Aorta (tissue), 5 donors: Measurements from ENCODE around the gene OR1L8. TPM values are rescaled to one million over a fixed set of nuclear protein-coding genes. Genes with fewer than 3 reads are reported as not detected.
"Not testable (repeated sequence)": the region's sequence is repeated elsewhere in the genome, so short reads cannot be mapped to it uniquely, and the experiment has no call there.

ENCODE experiments used
- ATAC-seq: fragments of 200-7000 bp; cut with Tn5 transposase; one replicate; pipeline ENCODE4 v1.9.1; 2022; ENCODE audit warnings: moderate library complexity; ENCODE audit not compliant: low FRiP score
- DNase-seq, 2 donors: peaks; one replicate each; pipeline ENCODE4 v3.0.0-alpha.2; 2020
- H3K27ac ChIP-seq, 2 donors: one replicate each; pipeline ENCODE4 v1.5.1; 2013; ENCODE audit warnings: low read length in 2 of 2, mild to moderate bottlenecking in 2 of 2, moderate library complexity in 2 of 2, control low read depth in 1 of 2, inconsistent platforms in 1 of 2, low read depth in 1 of 2
- H3K27me3 ChIP-seq, 2 donors: one replicate each; pipeline ENCODE4 v1.6.1; 2013; ENCODE audit warnings: control low read depth in 1 of 2, low read length in 1 of 2, mild to moderate bottlenecking in 1 of 2, moderate library complexity in 1 of 2; ENCODE audit not compliant: insufficient read depth in 2 of 2, control insufficient read depth in 1 of 2
- H3K36me3 ChIP-seq, 2 donors: one replicate each; pipeline ENCODE4 v1.6.1; 2013; ENCODE audit warnings: control low read depth in 1 of 2, low read length in 1 of 2, mild to moderate bottlenecking in 1 of 2; ENCODE audit not compliant: insufficient read depth in 2 of 2, control insufficient read depth in 1 of 2
- H3K4me1 ChIP-seq, 2 donors: one replicate each; pipeline ENCODE4 v1.6.1; 2013; ENCODE audit warnings: low read length in 2 of 2, control low read depth in 1 of 2, mild to moderate bottlenecking in 1 of 2, moderate library complexity in 1 of 2; ENCODE audit not compliant: insufficient read depth in 2 of 2, control insufficient read depth in 1 of 2
- H3K4me3 ChIP-seq, 2 donors: one replicate each; pipeline ENCODE4 v1.5.1; 2013; ENCODE audit warnings: low read length in 2 of 2, control low read depth in 1 of 2, mild to moderate bottlenecking in 1 of 2
- H3K9me3 ChIP-seq: one replicate; pipeline ENCODE4 v1.6.1; 2013; ENCODE audit warnings: mild to moderate bottlenecking, low read length; ENCODE audit not compliant: control insufficient read depth
- WGBS, 2 donors: extraction: QIAGEN DNeasy Blood & Tissue Kit; methylation state at CpG; one replicate each; pipeline ENCODE4 v1.1.7; 2013; 5-methylcytosine and 5-hydroxymethylcytosine counted together
- intact Hi-C, 2 donors: fragments of 100-400 bp; cut with DNase I; formaldehyde crosslinking; loops; one replicate each; pipeline versions ENCODE4 v1.14.2 to v1.15.0; 2022
- long read RNA-seq, 2 donors: library from polyadenylated mRNA; unstranded; transcript quantifications; one replicate each; pipeline ENCODE4 v2.0.0, GENCODE V29; 2020 to 2021
- polyA plus RNA-seq, 2 donors: library from polyadenylated mRNA; stranded (reverse); fragments of 200-250 nt; gene quantifications; one replicate each; pipeline ENCODE4 v1.2.3, GENCODE V29; 2013
- total RNA-seq, 2 donors: library from RNA; stranded (reverse); fragmentation: NEBNext Ultra II Directional; extraction: Animal tissue kit (Norgen Biotek cat#: 25700); gene quantifications; one replicate each; pipeline ENCODE4 v1.2.1, GENCODE V29; 2021
- donor health status: healthy with polysubstance abuse.
- donor health status: Bipolar disorder and iron deficiency.
- donor health status: DM: no; HTN: no; CAD: no.
- donor health status: DM: no; HTN: no; CAD: no.
- donor health status: DM: yes; HTN: yes; CAD: no.

Gene OR1L8
- total RNA-seq (not detected), polyA plus RNA-seq (not detected)
- long read RNA-seq, donor 1 = 0 reads
- long read RNA-seq, donor 2 = 0 reads

- 85 to 86% methylated on average over 8 of the region's 8 CpGs for WGBS, 2 donors
- DNase-seq, H3K27ac ChIP-seq, H3K36me3 ChIP-seq, H3K27me3 ChIP-seq, ATAC-seq, H3K4me3 ChIP-seq, intact Hi-C loops, H3K4me1 ChIP-seq, H3K9me3 ChIP-seq: not testable (repeated sequence)
Observed at GRCh38 chr9:122583284-122583683, at the start of gene OR1L8. OR1L8 (minus strand) TSS chr9:122583384; CDS start chr9:122568477, 14,907 bp downstream.

GRCh38 chr9:122619996-122620395, 36.8 kb upstream of the OR1L8 start:
- Histone ChIP-seq H3K4me1 (no peaks in the 10 kb centered on the region), H3K27me3 (no peaks in the 10 kb centered on the region), H3K36me3 (no peaks in the 10 kb centered on the region), H3K9me3 (no peaks in the 10 kb centered on the region), H3K4me3 (no peak overlapping the region), H3K27ac (no peak overlapping the region)
- ATAC-seq = no peak
- WGBS, 2 donors = 42 to 55% methylated on average over 7 of the region's 7 CpGs
- intact Hi-C loops = no loop called here
- no peak for DNase-seq

GRCh38 chr9:122614362-122614761, 31.2 kb upstream of the OR1L8 start, which contains the start of gene OR1Q1:
OR1Q1 (plus strand) TSS chr9:122614738; CDS start chr9:122614738, 0 bp downstream.
- H3K4me3 ChIP-seq = no peak within 1 kb of the TSS
- H3K4me1 ChIP-seq = no peaks in the 10 kb centered on the region
- DNase-seq (no peak), ATAC-seq (no peak)
- 84 to 87% methylated on average over 1 of the region's 1 CpG for WGBS, 2 donors
- no peaks in the 10 kb centered on the region for H3K36me3 ChIP-seq
- intact Hi-C loops = no loop called here
- peaks cover 3% of the 10 kb centered on the region for H3K9me3 ChIP-seq
- no peaks in the 10 kb centered on the region for H3K27me3 ChIP-seq
- H3K27ac ChIP-seq = no peak within 1 kb of the TSS

- no peaks in the 10 kb centered on the region for H3K4me1 ChIP-seq
- H3K9me3 ChIP-seq = peaks cover 5% of the 10 kb centered on the region
- no peak for ATAC-seq
- WGBS, 2 donors = 22 to 39% methylated on average over 4 of the region's 4 CpGs
- intact Hi-C loops = no loop called here
- no peak overlapping the region for H3K27ac ChIP-seq
- no peaks in the 10 kb centered on the region for H3K27me3 ChIP-seq
- DNase-seq = no peak
- H3K36me3 ChIP-seq = no peaks in the 10 kb centered on the region
- H3K4me3 ChIP-seq = no peak overlapping the region
Observed at GRCh38 chr9:122609804-122610203, 26.6 kb upstream of the OR1L8 start.

- Histone ChIP-seq H3K9me3 (peaks cover 5% of the 10 kb centered on the region), H3K27me3 (no peaks in the 10 kb centered on the region)
- 79 to 83% methylated on average over 1 of the region's 1 CpG for WGBS, 2 donors
Observed at GRCh38 chr9:122606587-122606986, 23.4 kb upstream of the OR1L8 start.

GRCh38 chr9:122605691-122606090, 22.5 kb upstream of the OR1L8 start:
- H3K27me3 ChIP-seq = no peaks in the 10 kb centered on the region
- no peaks in the 10 kb centered on the region for H3K4me1 ChIP-seq
- ATAC-seq = no peak
- no peaks in the 10 kb centered on the region for H3K36me3 ChIP-seq
- intact Hi-C loops = no loop called here
- 46 to 55% methylated on average over 1 of the region's 1 CpG for WGBS, 2 donors
- no peak overlapping the region for H3K27ac ChIP-seq
- H3K4me3 ChIP-seq = no peak overlapping the region
- H3K9me3 ChIP-seq = peaks cover 2% of the 10 kb centered on the region
- DNase-seq = no peak

More at GRCh38 chr9:122606587-122606986, 23.4 kb upstream of the OR1L8 start:
- ATAC-seq = no peak
- Histone ChIP-seq H3K27ac (no peak overlapping the region), H3K4me1 (no peaks in the 10 kb centered on the region), H3K36me3 (no peaks in the 10 kb centered on the region), H3K4me3 (no peak overlapping the region)
- no peak for DNase-seq
- intact Hi-C loops = no loop called here

- no peak overlapping the region for H3K4me3 ChIP-seq
- 80 to 84% methylated on average over 3 of the region's 3 CpGs for WGBS, 2 donors
- H3K27ac ChIP-seq = no peak overlapping the region
- intact Hi-C loops = no loop called here
- ATAC-seq (no peak), DNase-seq (no peak)
- H3K9me3 ChIP-seq = no peaks in the 10 kb centered on the region
- H3K4me1 ChIP-seq = no peaks in the 10 kb centered on the region
- no peaks in the 10 kb centered on the region for H3K27me3 ChIP-seq
- H3K36me3 ChIP-seq = no peaks in the 10 kb centered on the region
Observed at GRCh38 chr9:122580360-122580759, 2.8 kb downstream of the OR1L8 start.

- H3K9me3 ChIP-seq = no peaks in the 10 kb centered on the region
- no peaks in the 10 kb centered on the region for H3K27me3 ChIP-seq
- H3K4me3 ChIP-seq = no peak overlapping the region
- intact Hi-C loops = no loop called here
- H3K36me3 ChIP-seq = no peaks in the 10 kb centered on the region
- DNase-seq (no peak), ATAC-seq (no peak)
- WGBS, 2 donors = 69 to 70% methylated on average over 5 of the region's 5 CpGs
- H3K27ac ChIP-seq = no peak overlapping the region
- no peaks in the 10 kb centered on the region for H3K4me1 ChIP-seq
Observed at GRCh38 chr9:122579874-122580273, 3.3 kb downstream of the OR1L8 start.

- DNase-seq (no peak), ATAC-seq (no peak)
- Histone ChIP-seq H3K4me1 (no peaks in the 10 kb centered on the region), H3K27me3 (no peaks in the 10 kb centered on the region), H3K36me3 (no peaks in the 10 kb centered on the region), H3K27ac (no peak overlapping the region), H3K4me3 (no peak overlapping the region), H3K9me3 (peaks cover 2% of the 10 kb centered on the region)
- intact Hi-C loops = no loop called here
- WGBS, 2 donors = 63 to 69% methylated on average over 2 of the region's 2 CpGs
Observed at GRCh38 chr9:122572456-122572855, 10.7 kb downstream of the OR1L8 start.
